ENCODE data around the gene KCNK6. TPM values are rescaled to one million over a fixed set of nuclear protein-coding genes. Genes with fewer than 3 reads are reported as not detected.

The KCNK6 gene
- total and polyA plus RNA-seq, 8 donors: under 0.01 to 32.2 (median 7.4) TPM

GRCh38 chr19:38278751-38279150 is 40.9 kb upstream of the KCNK6 start:
- peaks cover 48 to 64% (median 53%) of the 10 kb centered on the region in 4 donors for H3K4me1 ChIP-seq
- peaks cover 0 to 5% (median 0%) of the 10 kb centered on the region in 4 donors for H3K36me3 ChIP-seq
- WGBS, 5 donors: 55 to 76% (median 72%) methylated on average over 2 of the region's 2 CpGs
- intact Hi-C loops (cut with DNase I; ENCODE audit: low total_unique reads): no loop called here
- DNase-seq: no peak
- TF ChIP-seq POLR2AphosphoS5 (IDR thresholded peaks at IDR 0.05) (no peak), CTCF (IDR thresholded peaks at IDR 0.05) (no peak), EP300 (IDR thresholded peaks at IDR 0.05) (no peak), POLR2A (IDR thresholded peaks at IDR 0.05) (no peak)
- H3K27me3 ChIP-seq: no peaks in the 10 kb centered on the region
- no peak overlapping the region for H3K4me3 ChIP-seq
- H3K27ac ChIP-seq: peak overlapping the region; percentile 2 to 80 (median 67)
- H3K9me3 ChIP-seq: no peaks in the 10 kb centered on the region

- TF ChIP-seq POLR2A (IDR thresholded peaks at IDR 0.05): no peak
- TF ChIP-seq POLR2AphosphoS5 (IDR thresholded peaks at IDR 0.05): no peak
- TF ChIP-seq CTCF (IDR thresholded peaks at IDR 0.05): no peak
- TF ChIP-seq EP300 (IDR thresholded peaks at IDR 0.05): no peak
- WGBS, 5 donors: 73 to 87% (median 75%) methylated on average over 17 of the region's 17 CpGs
- H3K27ac ChIP-seq: peak overlapping the region in 1 of 5 donors; percentile 26
Observed at GRCh38 chr19:38280030-38280921, 39.4 kb upstream of the KCNK6 start.

GRCh38 chr19:38281811-38282566 is 37.7 kb upstream of the KCNK6 start:
- Histone ChIP-seq H3K4me1 (peaks cover 31 to 59% (median 56%) of the 10 kb centered on the region in 4 donors), H3K27ac (no peak overlapping the region), H3K27me3 (no peaks in the 10 kb centered on the region), H3K9me3 (no peaks in the 10 kb centered on the region), H3K4me3 (no peak overlapping the region), H3K36me3 (peaks cover 0 to 26% (median 10%) of the 10 kb centered on the region in 4 donors)
- intact Hi-C loops (cut with DNase I; ENCODE audit: low total_unique reads): no loop called here
- 58 to 66% (median 62%) methylated on average over 7 of the region's 7 CpGs for WGBS, 5 donors
- TF ChIP-seq CTCF (IDR thresholded peaks at IDR 0.05): no peak
- TF ChIP-seq POLR2A (IDR thresholded peaks at IDR 0.05): no peak
- no peak for TF ChIP-seq EP300 (IDR thresholded peaks at IDR 0.05)
- TF ChIP-seq POLR2AphosphoS5 (IDR thresholded peaks at IDR 0.05): no peak
- no peak for DNase-seq

More at GRCh38 chr19:38280030-38280921, 39.4 kb upstream of the KCNK6 start:
- H3K27me3 ChIP-seq: no peaks in the 10 kb centered on the region
- H3K4me3 ChIP-seq: no peak overlapping the region
- H3K36me3 ChIP-seq: peaks cover 0 to 13% (median 6%) of the 10 kb centered on the region in 4 donors
- H3K9me3 ChIP-seq: no peaks in the 10 kb centered on the region
- intact Hi-C loops (cut with DNase I; ENCODE audit: low total_unique reads): no loop called here
- no peak for DNase-seq
- peaks cover 36 to 60% (median 50%) of the 10 kb centered on the region in 4 donors for H3K4me1 ChIP-seq

GRCh38 chr19:38283271-38283670 is 36.4 kb upstream of the KCNK6 start:
- Histone ChIP-seq H3K9me3 (no peaks in the 10 kb centered on the region), H3K4me3 (no peak overlapping the region), H3K4me1 (peaks cover 18 to 52% (median 45%) of the 10 kb centered on the region in 4 donors), H3K36me3 (peaks cover 7 to 39% (median 18%) of the 10 kb centered on the region in 4 donors), H3K27ac (no peak overlapping the region), H3K27me3 (no peaks in the 10 kb centered on the region)
- WGBS, 5 donors: 82 to 92% (median 90%) methylated on average over 8 of the region's 8 CpGs
- no peak for DNase-seq
- intact Hi-C loops (cut with DNase I; ENCODE audit: low total_unique reads): no loop called here
- TF ChIP-seq CTCF (IDR thresholded peaks at IDR 0.05) (no peak), EP300 (IDR thresholded peaks at IDR 0.05) (no peak), POLR2AphosphoS5 (IDR thresholded peaks at IDR 0.05) (no peak), POLR2A (IDR thresholded peaks at IDR 0.05) (no peak)

Measured in stomach (tissue), 9 donors.